NT2/D1 (cell line): ENCODE measurements around the gene HTT-AS.

Source experiments
- SUZ12 ChIP-seq: IDR thresholded peaks from 2 replicates; pipeline ENCODE4 v1.6.1; 2011; ENCODE audit not compliant: insufficient read length, insufficient read depth; ENCODE audit errors: extremely low read depth
- YY1 ChIP-seq: IDR thresholded peaks from 2 replicates; pipeline ENCODE4 v1.6.1; 2011; ENCODE audit not compliant: insufficient read length, insufficient read depth
- ZNF274 ChIP-seq: IDR thresholded peaks from 2 replicates; pipeline ENCODE4 v1.6.1; 2011; ENCODE audit warnings: mild to moderate bottlenecking, low read depth, low read length

GRCh38 chr4:3046162-3046561 is 28.2 kb downstream of the HTT-AS start:
- TF ChIP-seq YY1, result no peak
- TF ChIP-seq ZNF274, result no peak
- no peak for TF ChIP-seq SUZ12
